PFSK-1 (cell line): ENCODE data around the gene ZCWPW2.

Experiments used
- FOXP2 ChIP-seq: optimal IDR thresholded peaks from 2 replicates; pipeline ENCODE3; 2011; ENCODE audit warnings: borderline replicate concordance, control low read depth, inconsistent platforms; ENCODE audit not compliant: insufficient read depth; ENCODE audit errors: extremely low read length, extremely low read depth
- POLR2AphosphoS5 ChIP-seq: IDR thresholded peaks from 2 replicates; pipeline ENCODE4 v1.6.1; 2012; ENCODE audit warnings: low read depth, mild to moderate bottlenecking, control low read depth, low read length, moderate library complexity
- SIN3A ChIP-seq: IDR thresholded peaks from 2 replicates; pipeline ENCODE4 v1.6.1; 2012; ENCODE audit warnings: mild to moderate bottlenecking, low read length, moderate library complexity, borderline replicate concordance; ENCODE audit not compliant: insufficient read depth
- TAF1 ChIP-seq: IDR thresholded peaks from 2 replicates; pipeline ENCODE4 v1.6.1; 2012; ENCODE audit warnings: low read length, control low read depth, borderline replicate concordance; ENCODE audit not compliant: insufficient read depth
- TF ChIP-seq, protein P1 (sequence below), 2 experiments: IDR thresholded peaks; 2 replicates each; pipeline versions ENCODE4 v1.6.1 to v1.8.0; 2011 to 2012; ENCODE audit warnings: low read depth in 2 of 2, low read length in 2 of 2, control low read depth in 1 of 2, inconsistent platforms in 1 of 2, mild to moderate bottlenecking in 1 of 2, moderate library complexity in 1 of 2; ENCODE audit not compliant: insufficient read depth in 1 of 2

The ZCWPW2 gene

DNA sequence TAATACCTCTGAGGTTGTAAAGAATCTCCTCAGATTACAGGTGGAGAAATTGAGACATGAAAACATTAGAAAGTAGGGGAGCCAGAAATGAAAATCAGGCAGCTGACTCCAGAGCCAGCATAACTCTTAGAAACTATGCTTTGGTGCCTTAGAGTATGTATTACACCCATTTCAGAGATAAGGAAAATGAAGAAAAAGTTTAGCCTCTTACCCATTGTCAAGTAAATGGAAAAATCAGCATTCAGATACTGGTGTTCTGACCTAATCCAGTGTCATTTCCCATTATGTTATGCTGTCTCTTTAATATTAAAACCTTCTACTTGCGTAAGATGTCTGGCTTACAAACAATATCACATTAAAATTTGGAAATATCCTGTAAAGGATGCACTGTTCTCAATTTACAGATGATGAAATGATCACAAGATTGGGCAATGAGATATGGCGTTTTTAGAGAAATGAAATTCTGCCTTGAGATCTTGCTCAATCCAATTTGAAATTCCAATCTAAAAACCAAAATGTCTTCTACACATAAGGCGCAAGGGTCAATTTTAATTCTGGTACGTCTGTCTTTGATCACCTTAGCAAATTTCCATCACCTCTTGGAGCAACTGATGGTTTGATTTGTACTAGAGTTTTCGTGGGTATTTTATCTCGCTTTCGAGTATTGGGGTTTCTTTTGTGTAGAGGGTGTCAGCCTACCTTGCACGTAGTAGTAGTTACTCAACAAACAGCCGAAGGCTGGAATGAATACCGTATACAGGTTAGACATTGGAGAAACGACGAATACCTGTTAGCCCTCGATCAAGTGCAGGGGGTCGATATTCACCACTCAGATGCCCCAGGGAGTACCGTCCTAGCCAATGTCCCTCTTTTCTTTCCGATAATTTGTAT lies 902 bp upstream of the ZCWPW2 start:
- TF ChIP-seq POLR2AphosphoS5 (no peak), SIN3A (no peak), TAF1 (no peak), FOXP2 (no peak)
- TF ChIP-seq, protein P1, sequence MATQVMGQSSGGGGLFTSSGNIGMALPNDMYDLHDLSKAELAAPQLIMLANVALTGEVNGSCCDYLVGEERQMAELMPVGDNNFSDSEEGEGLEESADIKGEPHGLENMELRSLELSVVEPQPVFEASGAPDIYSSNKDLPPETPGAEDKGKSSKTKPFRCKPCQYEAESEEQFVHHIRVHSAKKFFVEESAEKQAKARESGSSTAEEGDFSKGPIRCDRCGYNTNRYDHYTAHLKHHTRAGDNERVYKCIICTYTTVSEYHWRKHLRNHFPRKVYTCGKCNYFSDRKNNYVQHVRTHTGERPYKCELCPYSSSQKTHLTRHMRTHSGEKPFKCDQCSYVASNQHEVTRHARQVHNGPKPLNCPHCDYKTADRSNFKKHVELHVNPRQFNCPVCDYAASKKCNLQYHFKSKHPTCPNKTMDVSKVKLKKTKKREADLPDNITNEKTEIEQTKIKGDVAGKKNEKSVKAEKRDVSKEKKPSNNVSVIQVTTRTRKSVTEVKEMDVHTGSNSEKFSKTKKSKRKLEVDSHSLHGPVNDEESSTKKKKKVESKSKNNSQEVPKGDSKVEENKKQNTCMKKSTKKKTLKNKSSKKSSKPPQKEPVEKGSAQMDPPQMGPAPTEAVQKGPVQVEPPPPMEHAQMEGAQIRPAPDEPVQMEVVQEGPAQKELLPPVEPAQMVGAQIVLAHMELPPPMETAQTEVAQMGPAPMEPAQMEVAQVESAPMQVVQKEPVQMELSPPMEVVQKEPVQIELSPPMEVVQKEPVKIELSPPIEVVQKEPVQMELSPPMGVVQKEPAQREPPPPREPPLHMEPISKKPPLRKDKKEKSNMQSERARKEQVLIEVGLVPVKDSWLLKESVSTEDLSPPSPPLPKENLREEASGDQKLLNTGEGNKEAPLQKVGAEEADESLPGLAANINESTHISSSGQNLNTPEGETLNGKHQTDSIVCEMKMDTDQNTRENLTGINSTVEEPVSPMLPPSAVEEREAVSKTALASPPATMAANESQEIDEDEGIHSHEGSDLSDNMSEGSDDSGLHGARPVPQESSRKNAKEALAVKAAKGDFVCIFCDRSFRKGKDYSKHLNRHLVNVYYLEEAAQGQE (IDR thresholded peaks at IDR 0.05; ENCODE audit: insufficient read depth in 1 of 2, low read depth in 2 of 2, low read length in 2 of 2): no peak

DNA sequence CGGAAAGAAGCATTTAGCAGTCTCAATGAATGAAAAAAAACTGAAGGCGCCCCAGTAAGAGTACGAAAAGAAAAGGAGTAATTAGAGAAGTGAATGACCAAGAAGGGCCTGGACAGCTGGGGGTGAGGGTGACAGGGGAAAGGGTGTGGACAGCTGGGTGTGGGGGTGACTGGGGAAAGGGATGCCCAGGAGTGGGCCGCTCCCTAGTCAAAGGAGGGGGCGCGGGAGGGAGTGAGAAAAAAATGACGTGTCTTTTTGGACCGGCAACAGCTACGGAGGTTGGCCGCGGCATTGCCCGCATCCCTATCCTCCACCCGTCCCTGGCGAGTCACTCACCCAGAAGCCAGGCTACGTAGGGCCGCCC lies 274 bp upstream of the ZCWPW2 start:
- TF ChIP-seq POLR2AphosphoS5 (no peak), SIN3A (no peak), TAF1 (no peak), FOXP2 (no peak)
- TF ChIP-seq, protein P1 (IDR thresholded peaks at IDR 0.05; ENCODE audit: insufficient read depth in 1 of 2, low read depth in 2 of 2, low read length in 2 of 2): no peak

DNA sequence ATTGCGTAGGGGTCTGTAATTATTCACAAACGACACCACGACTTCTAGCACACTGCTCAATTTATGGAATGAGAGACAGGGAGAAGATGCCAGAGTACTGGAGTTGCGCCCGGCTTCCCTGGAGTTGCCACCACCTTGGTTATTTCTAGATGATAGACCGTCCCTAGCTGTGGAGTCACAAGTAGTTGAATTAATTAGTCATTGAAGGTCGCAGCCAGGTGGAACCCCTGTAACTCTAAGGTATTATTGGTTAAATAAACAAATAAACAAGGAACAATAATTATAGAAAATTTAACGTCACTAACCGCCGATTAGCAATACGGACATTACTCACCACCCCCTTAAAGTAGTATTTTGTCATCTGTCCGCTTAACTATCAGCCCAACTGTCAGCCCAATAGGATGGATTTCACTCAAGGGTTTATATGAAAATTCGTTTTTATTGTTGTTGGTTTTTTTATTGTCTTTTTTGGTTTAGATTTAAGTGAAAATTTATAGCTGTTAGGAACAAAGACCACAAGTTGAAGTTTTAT lies 1.0 kb downstream of the ZCWPW2 start:
- TF ChIP-seq TAF1 (no peak), SIN3A (no peak)
- TF ChIP-seq, protein P1 (IDR thresholded peaks at IDR 0.05; ENCODE audit: insufficient read depth in 1 of 2, low read depth in 2 of 2, low read length in 2 of 2): no peak

DNA sequence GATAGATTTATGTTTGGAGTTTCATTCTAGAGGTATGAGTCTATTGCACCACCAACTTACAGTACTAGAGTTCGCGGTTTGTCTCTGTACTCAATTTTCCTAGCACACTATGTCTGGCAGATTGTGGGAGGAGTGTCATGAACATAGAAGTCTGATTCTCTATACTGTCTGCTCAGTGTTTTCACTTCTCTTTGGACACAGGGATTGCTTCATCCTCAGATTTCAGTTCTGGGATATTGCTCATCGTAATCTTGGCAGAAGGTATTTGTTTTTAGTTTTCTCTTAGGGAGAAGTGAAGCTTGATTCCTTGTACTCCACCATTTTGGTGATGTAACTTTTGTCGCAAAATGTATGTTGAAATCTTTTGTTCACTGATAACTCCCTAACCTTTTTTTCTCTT lies 27.9 kb downstream of the ZCWPW2 start:
- no peak for TF ChIP-seq FOXP2
- TF ChIP-seq, protein P1 (IDR thresholded peaks at IDR 0.05; ENCODE audit: insufficient read depth in 1 of 2, low read depth in 2 of 2, low read length in 2 of 2): no peak
- TF ChIP-seq TAF1: no peak
- no peak for TF ChIP-seq SIN3A
- TF ChIP-seq POLR2AphosphoS5: no peak
